GM18517 (cell line): Measurements from ENCODE around the gene SPECC1L.

Source experiments
- ATAC-seq: cut with Tn5 transposase; IDR thresholded peaks from one replicate; pipeline ENCODE4 v1.9.1; 2021; ENCODE audit warnings: mild to moderate bottlenecking, moderate library complexity; ENCODE audit not compliant: unreplicated experiment

The SPECC1L gene

GRCh38 chr22:24424901-24425775 lies 154.5 kb downstream of the SPECC1L start:
- no peak for ATAC-seq

DNA sequence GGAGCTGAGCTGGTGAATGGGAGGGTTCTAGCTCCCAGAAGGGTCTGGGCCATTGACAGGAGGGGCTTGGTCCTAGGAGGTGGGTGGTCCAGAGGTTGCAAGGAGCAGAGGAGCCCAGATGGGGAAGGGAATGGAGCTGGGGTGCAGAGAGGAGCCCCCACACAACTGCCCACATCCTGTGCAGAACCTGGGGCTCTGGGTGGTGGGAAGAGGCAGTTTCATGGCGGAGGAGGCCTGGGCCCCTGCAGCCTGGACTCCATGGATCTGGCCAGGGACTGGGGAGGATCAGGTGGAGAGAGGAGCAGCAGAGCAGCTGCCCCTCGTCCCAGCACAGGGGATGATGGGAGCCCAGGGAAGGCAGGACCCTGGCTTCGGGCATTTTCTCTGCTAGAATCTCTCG lies 155.8 kb downstream of the SPECC1L start:
- ATAC-seq = no peak

- ATAC-seq = no peak
Observed at GRCh38 chr22:24426851-24427499, 156.3 kb downstream of the SPECC1L start.

DNA sequence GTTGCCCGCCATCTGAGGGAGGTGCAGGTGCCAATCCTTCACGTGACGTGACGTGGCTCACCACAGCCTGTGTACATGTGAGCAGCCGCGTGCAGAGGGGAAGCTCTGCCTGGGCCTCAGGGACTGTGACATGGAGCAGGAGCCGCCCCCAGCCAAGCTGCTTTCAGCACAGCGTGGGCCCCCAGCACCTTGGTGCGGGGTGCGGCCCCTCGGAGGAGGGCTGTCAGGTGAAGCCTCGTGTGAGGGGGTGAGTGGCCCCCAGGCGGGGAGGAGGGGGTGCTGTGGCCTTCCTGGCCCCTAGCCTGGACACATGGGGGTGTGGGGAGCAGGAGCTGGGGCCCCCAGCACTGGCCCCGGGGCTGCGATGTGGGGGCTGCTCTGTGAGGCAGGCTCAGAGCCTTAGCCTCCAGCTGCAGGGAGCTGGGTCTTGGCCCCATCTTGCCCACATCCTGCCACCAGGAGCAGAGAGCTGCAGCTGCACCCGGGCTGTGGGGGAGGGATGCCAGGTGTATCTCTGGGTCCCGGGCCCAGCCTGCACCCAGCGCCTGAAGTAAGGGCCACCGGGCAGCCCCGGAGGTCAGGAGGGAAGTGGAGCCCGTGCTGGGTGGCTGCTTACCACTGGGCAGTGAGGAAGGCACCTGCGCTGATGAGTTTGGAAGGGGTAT lies 157.0 kb downstream of the SPECC1L start, which contains the start of gene ADORA2A:
TSS of gene ADORA2A (plus strand) at position 100 of the 665 bp plus-strand sequence. CDS start 5,806 bp downstream, outside the sequence.
- ATAC-seq = peak; percentile 56

DNA sequence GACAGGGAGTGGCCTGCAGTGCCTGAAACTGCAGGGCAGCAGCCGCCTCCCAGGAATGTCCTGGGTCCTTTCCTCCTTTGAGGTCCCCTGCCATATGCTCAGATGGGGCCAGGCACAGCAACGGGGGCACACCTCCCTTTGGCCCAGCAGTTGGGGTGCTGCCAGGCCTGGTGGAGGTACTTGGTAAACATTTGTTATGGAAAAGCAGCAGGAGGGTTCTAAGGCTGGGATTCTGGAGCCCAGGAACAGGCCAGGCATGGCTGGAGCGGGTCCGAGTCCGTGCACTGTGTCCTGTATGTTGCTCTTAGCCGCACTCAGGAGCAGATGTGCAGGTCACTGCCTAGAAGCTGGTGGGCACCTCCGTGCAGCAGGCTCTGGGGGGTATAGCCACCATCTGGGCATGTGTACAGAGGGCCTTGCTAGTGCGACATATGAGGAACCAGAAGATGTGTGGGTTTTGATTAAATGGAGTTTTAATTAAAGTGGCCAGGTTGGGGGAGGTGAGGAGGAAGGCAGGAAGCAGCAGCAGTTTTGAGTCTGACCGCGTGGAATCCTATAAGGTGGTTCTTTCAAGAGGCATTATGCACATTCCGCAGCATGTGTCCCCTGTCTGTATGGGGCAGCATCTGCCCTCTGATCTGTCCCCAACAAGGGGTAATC lies 158.2 kb downstream of the SPECC1L start:
- ATAC-seq = no peak

- ATAC-seq = no peak
Observed at GRCh38 chr22:24429411-24430365, 159.1 kb downstream of the SPECC1L start.

DNA sequence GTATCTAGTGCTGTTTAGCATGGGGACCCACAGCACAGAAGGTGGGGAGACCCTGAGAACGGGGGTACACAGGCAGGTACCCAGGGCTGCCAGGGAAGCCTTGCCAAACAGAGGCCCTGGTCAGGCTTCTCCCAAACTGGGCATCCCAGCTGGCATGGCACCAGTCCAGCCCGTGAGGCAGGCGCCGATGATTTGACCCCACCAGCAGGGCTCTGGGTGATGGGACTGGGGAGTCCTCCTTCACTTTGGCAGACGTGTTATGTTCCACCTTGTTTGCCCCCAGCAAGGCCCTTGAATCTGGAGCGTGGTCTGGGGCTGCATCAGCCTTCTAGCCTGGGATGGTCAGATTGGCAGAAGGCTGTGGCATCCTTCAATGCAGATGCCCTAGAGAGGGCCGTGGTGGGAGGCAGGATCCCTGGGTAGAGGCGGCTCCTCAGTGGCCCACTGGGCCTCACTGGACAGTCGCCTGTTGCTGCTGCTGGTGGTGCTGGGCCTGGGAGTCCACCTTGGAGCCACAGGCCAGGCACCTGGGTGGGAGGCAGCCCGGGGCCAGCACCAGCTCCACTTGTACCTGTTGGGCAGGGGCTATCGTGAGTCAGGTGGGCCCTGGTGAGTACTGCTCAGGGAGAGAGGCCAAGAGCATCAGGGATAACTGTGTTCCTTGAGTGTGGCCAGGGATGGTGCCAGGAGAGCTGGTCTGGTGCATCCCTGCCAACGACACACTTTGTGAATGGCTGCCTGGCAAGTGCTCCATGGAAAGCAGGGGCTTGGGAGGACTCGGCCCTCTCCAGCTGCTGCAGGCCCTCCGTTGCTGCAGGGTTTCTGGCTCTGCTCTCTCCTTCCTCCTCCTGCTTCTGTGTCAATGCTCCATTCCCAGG lies 160.0 kb downstream of the SPECC1L start:
- ATAC-seq = no peak

GRCh38 chr22:24431309-24432034 lies 160.8 kb downstream of the SPECC1L start:
- no peak for ATAC-seq

- ATAC-seq = no peak
Observed at GRCh38 chr22:24432059-24432853, 161.6 kb downstream of the SPECC1L start.

- no peak for ATAC-seq
Observed at GRCh38 chr22:24433001-24433827, 162.6 kb downstream of the SPECC1L start.

GRCh38 chr22:24433828-24434470 lies 163.3 kb downstream of the SPECC1L start:
- ATAC-seq = peak; percentile 66

GRCh38 chr22:24434471-24435322 lies 164.1 kb downstream of the SPECC1L start:
- ATAC-seq = peak; percentile 52

GRCh38 chr22:24435323-24435645 lies 164.7 kb downstream of the SPECC1L start:
- ATAC-seq = no peak

DNA sequence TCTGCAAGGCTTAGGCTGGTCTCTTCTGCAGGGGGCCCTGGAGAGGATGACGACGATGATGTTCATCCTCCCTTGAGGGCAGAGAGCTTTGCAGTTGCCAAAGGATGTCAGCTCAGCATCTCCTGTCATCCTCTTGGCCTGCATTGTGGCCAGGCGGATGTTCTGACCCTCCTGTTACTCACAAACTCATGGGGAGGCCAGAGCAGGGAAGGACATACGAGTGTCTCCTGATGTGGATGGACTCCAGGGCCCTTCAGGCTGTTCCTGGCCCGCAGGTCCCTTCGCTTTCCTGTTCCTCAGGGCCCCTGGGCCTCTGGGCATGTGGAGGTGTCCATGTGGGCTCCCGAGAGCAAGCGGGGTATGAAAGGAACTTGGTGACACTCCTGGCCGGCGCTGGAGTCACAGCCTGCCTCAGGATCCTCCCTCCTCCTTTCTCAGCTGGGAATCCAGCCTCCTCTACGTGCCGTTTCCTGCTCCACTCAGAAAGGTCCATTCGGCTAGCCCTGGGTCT lies 165.3 kb downstream of the SPECC1L start:
- no peak for ATAC-seq

GRCh38 chr22:24436553-24436952 lies 165.9 kb downstream of the SPECC1L start:
- ATAC-seq = no peak
